Measurements from ENCODE around the gene ATP5PD. TPM values are rescaled to one million over a fixed set of nuclear protein-coding genes. Genes with fewer than 3 reads are reported as not detected.
A peak's percentile ranks its signal among the peaks of the same experiment; 100 is the strongest.

The ATP5PD gene
- total and polyA plus RNA-seq, 2 of the 13 experiments (the other 11 are each of a cell fraction or from before 2014, with no cell fraction given): 158 to 428 TPM

- TF ChIP-seq GMEB2 (CRISPR knock-in tag; IDR thresholded peaks at IDR 0.05; ENCODE audit: low read depth) (no peak), ZNF605 (CRISPR knock-in tag; IDR thresholded peaks at IDR 0.05) (no peak), MYC (CRISPR knock-in tag; IDR thresholded peaks at IDR 0.05; ENCODE audit: borderline replicate concordance) (peak; percentile 63; the same call in 1 of the 2 replicates), ZNF572 (CRISPR knock-in tag; IDR thresholded peaks at IDR 0.05) (no peak), HINFP (CRISPR knock-in tag; IDR thresholded peaks at IDR 0.05; ENCODE audit: low read depth) (no peak), HDAC1 (CRISPR knock-in tag; IDR thresholded peaks at IDR 0.05) (no peak), ZBTB33 (CRISPR knock-in tag; IDR thresholded peaks at IDR 0.05) (0 out of 2 replicates have a peak, but pooled peaks have one; percentile 16), DPF2 (CRISPR knock-in tag; IDR thresholded peaks at IDR 0.05; ENCODE audit: borderline replicate concordance, low read depth) (no peak), SOX13 (IDR thresholded peaks at IDR 0.05) (no peak), SOX13 (CRISPR knock-in tag; conservative IDR thresholded peaks at IDR 0.05 in 1 of 2, IDR thresholded peaks at IDR 0.05 in 1 of 2) (peak in 1 of 2 experiments; percentile 52; a peak in 1 of 4 replicates), KDM4B (CRISPR knock-in tag; IDR thresholded peaks at IDR 0.05) (no peak), MEIS2 (CRISPR knock-in tag; IDR thresholded peaks at IDR 0.05) (peak; percentile 45; the same call in 1 of the 2 replicates), ZNF570 (CRISPR knock-in tag; IDR thresholded peaks at IDR 0.05; ENCODE audit: borderline replicate concordance) (no peak), MXI1 (IDR thresholded peaks at IDR 0.05; ENCODE audit: borderline replicate concordance, low read depth, low read length) (peak; percentile 34; the same call in 1 of the 3 replicates), ZBTB20 (CRISPR knock-in tag; IDR thresholded peaks at IDR 0.05; ENCODE audit: borderline replicate concordance, low read depth) (0 out of 2 replicates have a peak, but pooled peaks have one; percentile 52), ZFP62 (CRISPR knock-in tag; IDR thresholded peaks at IDR 0.05) (no peak)
These were observed 49.4 kb upstream of the ATP5PD start (continued) for GRCh38 chr17:75096082-75096625.
